ENCODE results near the gene MRPL37.

Gene MRPL37

DNA sequence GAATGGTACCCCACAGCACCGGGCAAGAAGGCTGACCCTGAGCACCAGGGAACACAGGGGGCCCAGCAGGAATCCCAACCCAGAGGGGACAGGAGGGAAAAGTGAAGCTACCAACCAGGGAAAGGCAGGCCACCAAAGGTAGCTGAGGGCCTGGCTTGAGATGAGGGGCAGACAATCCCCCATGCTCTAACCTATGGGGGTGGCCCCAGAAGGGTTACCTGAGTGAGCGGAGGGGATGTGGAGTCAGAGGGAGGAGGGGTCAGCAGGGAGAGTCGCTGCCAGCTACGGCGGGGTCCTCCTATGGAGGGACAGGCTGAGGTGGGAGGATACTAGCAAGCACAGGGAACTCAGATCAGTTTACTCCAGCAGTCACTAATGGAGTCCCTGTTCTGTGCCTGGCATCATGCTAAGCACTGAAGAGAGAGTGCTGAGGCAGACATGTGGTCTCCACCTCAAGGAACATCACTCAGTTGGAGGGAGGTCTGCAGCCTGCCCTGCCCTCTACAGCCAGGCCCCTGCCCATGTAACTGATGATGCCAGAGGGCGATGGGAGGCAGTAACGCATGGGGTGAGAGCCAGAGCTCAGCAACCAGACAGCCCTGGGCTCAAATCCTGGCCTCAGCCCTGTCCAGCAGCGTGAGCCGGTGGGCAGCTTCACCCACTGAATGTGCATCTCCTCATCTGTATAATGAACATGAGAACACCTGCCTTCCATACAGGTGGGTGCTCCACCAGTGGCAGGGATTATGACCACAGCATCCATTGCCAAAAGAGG lies 21.5 kb upstream of the MRPL37 start:
- no peak for DNase-seq (ENCODE audit: low read depth)
- H3K4me3 ChIP-seq (ENCODE audit: control insufficient read depth, low read depth, low read length) = no peak overlapping the region
- no peak for TF ChIP-seq CTCF (IDR thresholded peaks at IDR 0.05; ENCODE audit: control insufficient read depth, insufficient read depth, low read depth, low read length, missing control alignments)

DNA sequence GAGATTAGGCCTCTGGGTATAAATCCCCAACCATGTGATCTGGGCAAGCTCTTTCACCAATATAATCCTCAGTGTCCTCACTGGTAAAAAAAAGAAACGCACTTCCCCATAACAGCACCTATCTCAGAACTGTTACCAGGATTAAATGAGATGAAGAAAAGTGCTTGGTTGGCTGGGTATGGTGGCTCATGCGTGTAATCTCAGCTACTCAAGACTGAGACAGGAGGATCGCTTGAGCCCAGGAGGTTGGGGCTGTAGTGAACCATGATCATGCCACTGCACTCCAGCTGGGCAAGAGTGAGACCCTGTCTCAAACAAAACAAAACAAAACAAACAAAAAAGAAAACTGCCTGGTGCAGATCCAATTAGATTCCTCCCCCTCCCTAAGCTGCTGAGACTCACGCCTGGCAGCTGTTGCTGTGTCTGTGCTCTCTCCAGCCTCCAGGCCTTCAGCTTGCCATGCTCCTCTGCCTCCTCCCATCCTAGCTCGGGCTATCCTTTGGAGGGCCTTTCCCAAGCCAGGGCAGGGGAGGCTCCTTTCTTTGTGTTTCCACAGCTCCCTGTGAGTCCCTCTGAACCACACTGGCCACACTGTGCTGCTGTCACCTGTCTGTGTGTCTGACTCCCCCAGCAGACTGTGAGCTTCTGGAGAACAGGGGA lies 19.1 kb upstream of the MRPL37 start:
- TF ChIP-seq CTCF (IDR thresholded peaks at IDR 0.05; ENCODE audit: control insufficient read depth, insufficient read depth, low read depth, low read length, missing control alignments) = no peak
- no peak overlapping the region for H3K4me3 ChIP-seq (ENCODE audit: control insufficient read depth, low read depth, low read length)
- DNase-seq (ENCODE audit: low read depth) = no peak

DNA sequence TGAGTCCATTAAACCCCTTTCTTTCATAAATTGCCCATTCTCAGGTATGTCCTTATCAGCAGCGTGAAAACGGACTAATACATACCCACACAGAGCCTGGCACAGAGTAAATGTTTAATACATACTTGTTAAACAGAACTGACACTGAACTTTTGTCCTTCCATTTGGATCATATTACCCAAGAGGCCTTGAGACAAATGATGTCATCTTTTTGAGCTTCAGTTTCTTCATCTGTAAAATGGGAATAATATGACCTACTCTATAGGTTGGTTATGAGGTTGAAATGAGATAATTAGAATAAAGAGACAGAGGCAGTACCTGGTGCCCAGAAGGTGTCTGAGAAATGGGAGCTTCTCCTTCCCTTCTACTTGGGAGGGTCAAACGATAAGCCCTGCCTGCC lies 13.9 kb upstream of the MRPL37 start:
- DNase-seq (ENCODE audit: low read depth) = no peak
- H3K4me3 ChIP-seq (ENCODE audit: control insufficient read depth, low read depth, low read length) = no peak overlapping the region
- TF ChIP-seq CTCF (IDR thresholded peaks at IDR 0.05; ENCODE audit: control insufficient read depth, insufficient read depth, low read depth, low read length, missing control alignments) = no peak

DNA sequence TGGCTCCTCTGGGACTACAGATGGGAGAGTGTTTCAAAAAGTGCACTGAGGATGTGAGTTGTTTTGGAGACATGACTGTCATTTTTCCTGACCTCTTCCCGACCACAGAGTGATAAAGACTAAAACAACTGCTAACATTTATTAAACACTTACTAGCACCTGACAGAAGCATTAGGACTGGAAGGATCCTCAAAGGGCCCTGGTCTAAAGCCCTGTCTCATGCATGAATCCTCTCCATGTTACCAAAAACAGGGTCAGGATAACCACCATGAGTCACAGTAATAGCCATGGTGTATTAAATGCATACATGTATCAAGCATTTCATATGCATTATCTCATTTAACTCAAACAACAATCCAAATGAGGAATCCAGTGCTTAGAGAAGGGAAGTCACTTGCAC lies 11.7 kb upstream of the MRPL37 start:
- no peak overlapping the region for H3K4me3 ChIP-seq (ENCODE audit: control insufficient read depth, low read depth, low read length)
- DNase-seq (ENCODE audit: low read depth) = no peak
- no peak for TF ChIP-seq CTCF (IDR thresholded peaks at IDR 0.05; ENCODE audit: control insufficient read depth, insufficient read depth, low read depth, low read length, missing control alignments)

GRCh38 chr1:54190526-54190925 lies 9.4 kb upstream of the MRPL37 start:
- no peak for TF ChIP-seq CTCF (IDR thresholded peaks at IDR 0.05; ENCODE audit: control insufficient read depth, insufficient read depth, low read depth, low read length, missing control alignments)
- H3K4me3 ChIP-seq (ENCODE audit: control insufficient read depth, low read depth, low read length) = no peak overlapping the region
- DNase-seq (ENCODE audit: low read depth) = no peak

GRCh38 chr1:54191525-54191924 lies 8.4 kb upstream of the MRPL37 start:
- DNase-seq (ENCODE audit: low read depth) = no peak
- H3K4me3 ChIP-seq (ENCODE audit: control insufficient read depth, low read depth, low read length) = no peak overlapping the region
- TF ChIP-seq CTCF (IDR thresholded peaks at IDR 0.05; ENCODE audit: control insufficient read depth, insufficient read depth, low read depth, low read length, missing control alignments) = no peak
